Measurements from ENCODE around the gene C6orf47. TPM values are rescaled to one million over a fixed set of nuclear protein-coding genes. Genes with fewer than 3 reads are reported as not detected.

C6orf47 gene
- total and polyA plus RNA-seq, 2 donors (not counting 3 experiments of a cell fraction or from before 2014, with no cell fraction given): 5.8 to 12.8 TPM

DNA sequence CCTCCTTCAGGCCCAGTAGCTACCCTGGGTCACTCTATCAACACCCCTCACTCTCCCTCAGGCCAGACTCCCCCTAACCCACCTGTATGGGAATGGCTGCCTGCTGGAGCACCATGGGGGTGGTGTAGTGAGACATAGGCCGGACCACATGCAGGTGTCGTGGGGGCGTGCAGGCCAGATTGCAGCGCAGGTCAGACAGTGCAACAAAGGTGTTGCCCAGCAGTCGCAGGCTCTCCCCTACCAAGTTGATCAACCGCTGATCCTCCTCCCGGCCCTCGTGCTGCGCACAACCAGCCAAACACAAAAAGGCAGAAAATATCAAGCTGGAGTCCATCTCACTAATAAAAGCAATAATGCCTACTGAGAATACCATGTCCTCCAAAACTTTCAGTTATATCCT is 15.3 kb downstream of the C6orf47 start:
- Histone ChIP-seq H3K9me3 (replicated peaks; ENCODE audit: control insufficient read depth, insufficient read depth, low read length) (no peaks in the 10 kb centered on the region), H3K4me1 (ENCODE audit: control insufficient read depth, extremely low read depth, insufficient read depth, low read length) (no peaks in the 10 kb centered on the region), H3K9me1 (replicated peaks; ENCODE audit: control insufficient read depth, extremely low read depth, insufficient read depth, low read length) (no peaks in the 10 kb centered on the region), H2AFZ (ENCODE audit: low read depth, low read length) (no peak overlapping the region), H3K27ac (ENCODE audit: insufficient read depth, low read depth, low read length) (no peak overlapping the region), H3K36me3 (ENCODE audit: control insufficient read depth in 2 of 2, extremely low read depth in 1 of 2, insufficient read depth in 2 of 2, low read length in 2 of 2) (peaks cover 30 to 67% of the 10 kb centered on the region in 2 experiments), H3K4me3 (replicated peaks in 1 of 3; ENCODE audit: insufficient read depth in 1 of 3, low read depth in 1 of 3, low read length in 3 of 3) (no peak overlapping the region), H3K79me2 (ENCODE audit: control insufficient read depth, insufficient read depth, low read length) (peaks cover 12% of the 10 kb centered on the region), H3K27me3 (ENCODE audit: control insufficient read depth in 2 of 2, insufficient read depth in 2 of 2, low read length in 2 of 2) (no peaks in the 10 kb centered on the region), H3K9ac (replicated peaks; ENCODE audit: extremely low read depth, insufficient read depth, low read length) (no peak overlapping the region), H4K20me1 (replicated peaks; ENCODE audit: control insufficient read depth, extremely low read depth, insufficient read depth, low read length) (no peaks in the 10 kb centered on the region), H3K4me2 (ENCODE audit: insufficient read depth, low read length) (no peak overlapping the region)
- BruUV-seq (replicated peaks): no TSS peak
- TF ChIP-seq POLR2AphosphoS5 (IDR thresholded peaks at IDR 0.05; ENCODE audit: insufficient read depth, low read depth, low read length) (no peak), GATA2 (IDR thresholded peaks at IDR 0.05; ENCODE audit: insufficient read depth, insufficient read length, low read depth, low read length) (no peak), MYC (IDR thresholded peaks at IDR 0.05; ENCODE audit: low read depth, low read length) (no peak), JUN (IDR thresholded peaks at IDR 0.05; ENCODE audit: borderline replicate concordance, insufficient read depth, insufficient read length, low read depth) (no peak), POLR2A (IDR thresholded peaks at IDR 0.05; ENCODE audit: low read depth, low read length) (no peak), FOS (IDR thresholded peaks at IDR 0.05; ENCODE audit: borderline replicate concordance, insufficient read depth, low read length) (no peak), EZH2 (IDR thresholded peaks at IDR 0.05; ENCODE audit: borderline replicate concordance, low read depth, low read length, severe bottlenecking) (no peak)
- TF ChIP-seq, protein P1, sequence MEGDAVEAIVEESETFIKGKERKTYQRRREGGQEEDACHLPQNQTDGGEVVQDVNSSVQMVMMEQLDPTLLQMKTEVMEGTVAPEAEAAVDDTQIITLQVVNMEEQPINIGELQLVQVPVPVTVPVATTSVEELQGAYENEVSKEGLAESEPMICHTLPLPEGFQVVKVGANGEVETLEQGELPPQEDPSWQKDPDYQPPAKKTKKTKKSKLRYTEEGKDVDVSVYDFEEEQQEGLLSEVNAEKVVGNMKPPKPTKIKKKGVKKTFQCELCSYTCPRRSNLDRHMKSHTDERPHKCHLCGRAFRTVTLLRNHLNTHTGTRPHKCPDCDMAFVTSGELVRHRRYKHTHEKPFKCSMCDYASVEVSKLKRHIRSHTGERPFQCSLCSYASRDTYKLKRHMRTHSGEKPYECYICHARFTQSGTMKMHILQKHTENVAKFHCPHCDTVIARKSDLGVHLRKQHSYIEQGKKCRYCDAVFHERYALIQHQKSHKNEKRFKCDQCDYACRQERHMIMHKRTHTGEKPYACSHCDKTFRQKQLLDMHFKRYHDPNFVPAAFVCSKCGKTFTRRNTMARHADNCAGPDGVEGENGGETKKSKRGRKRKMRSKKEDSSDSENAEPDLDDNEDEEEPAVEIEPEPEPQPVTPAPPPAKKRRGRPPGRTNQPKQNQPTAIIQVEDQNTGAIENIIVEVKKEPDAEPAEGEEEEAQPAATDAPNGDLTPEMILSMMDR (IDR thresholded peaks at IDR 0.05; ENCODE audit: extremely low read depth in 1 of 2, insufficient read depth in 1 of 2, low read depth in 1 of 2, low read length in 2 of 2): no peak
- TF ChIP-seq, protein P2, sequence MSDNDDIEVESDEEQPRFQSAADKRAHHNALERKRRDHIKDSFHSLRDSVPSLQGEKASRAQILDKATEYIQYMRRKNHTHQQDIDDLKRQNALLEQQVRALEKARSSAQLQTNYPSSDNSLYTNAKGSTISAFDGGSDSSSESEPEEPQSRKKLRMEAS (IDR thresholded peaks at IDR 0.05; ENCODE audit: insufficient read depth, insufficient read length): no peak
- ChIA-PET POLR2A (no interaction called here), CTCF (no interaction called here)
- DNase-seq (ENCODE audit: low read depth, low spot score): no peak
- intact Hi-C loops (cut with micrococcal nuclease): no loop called here
- dilution Hi-C loops (cut with MboI; ENCODE audit: extremely low pct_ligation_motif_present, low sequenced_read_pairs): no loop called here
- no peak for FAIRE-seq

Data from endothelial cell of umbilical vein (primary cell).